DMS 273 (cell line): ENCODE data around the gene CLDN9.
A peak's percentile ranks its signal among the peaks of the same experiment; 100 is the strongest.
"Not testable (repeated sequence)": the region's sequence is repeated elsewhere in the genome, so short reads cannot be mapped to it uniquely, and the experiment has no call there.

Source experiments
- DNase-seq: peaks from one replicate; lab custom pipeline; 2025; ENCODE audit not compliant: unreplicated experiment; lab: John Stamatoyannopoulos, UW

CLDN9 gene

GRCh38 chr16:3030222-3031212, 17.8 kb downstream of the CLDN9 start:
- no peak for DNase-seq

GRCh38 chr16:3032624-3033023, 19.9 kb downstream of the CLDN9 start:
- DNase-seq = no peak

DNA sequence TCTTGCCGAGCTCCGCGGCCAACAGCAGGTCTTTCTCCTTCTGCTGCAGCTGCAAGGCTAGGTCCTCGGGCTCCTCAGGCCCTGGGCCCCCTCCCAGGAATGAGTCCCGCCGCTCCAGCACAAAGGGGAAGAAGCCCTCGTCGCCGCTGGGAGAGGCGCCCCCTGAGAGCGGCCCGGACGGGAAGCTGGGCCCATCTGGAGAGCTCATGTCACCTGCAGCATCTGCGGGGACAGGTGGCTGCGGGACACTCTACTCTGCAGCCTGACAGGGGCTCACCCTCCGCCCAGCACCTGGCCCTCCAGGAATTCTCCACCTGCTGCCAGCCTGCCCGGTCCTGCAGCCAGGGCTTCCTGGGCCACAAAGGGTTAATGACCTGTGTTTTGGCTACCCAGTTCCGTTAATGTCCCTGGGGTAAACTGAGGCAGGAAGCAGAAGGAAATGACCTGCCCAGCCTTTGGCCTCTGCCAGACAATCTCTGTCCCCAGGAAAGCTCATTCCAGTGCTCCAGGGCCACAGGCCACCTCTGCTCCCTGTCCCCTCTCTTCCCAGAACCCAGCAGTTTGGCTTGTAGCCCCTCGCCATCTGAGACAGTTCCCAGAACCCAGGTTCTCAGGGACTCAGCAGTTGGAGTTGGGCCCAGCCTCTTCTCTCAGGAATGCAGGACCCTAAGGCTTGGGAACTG, 22.7 kb downstream of the CLDN9 start:
- DNase-seq = no peak

GRCh38 chr16:3035972-3036725, 23.4 kb downstream of the CLDN9 start:
- DNase-seq = no peak

DNA sequence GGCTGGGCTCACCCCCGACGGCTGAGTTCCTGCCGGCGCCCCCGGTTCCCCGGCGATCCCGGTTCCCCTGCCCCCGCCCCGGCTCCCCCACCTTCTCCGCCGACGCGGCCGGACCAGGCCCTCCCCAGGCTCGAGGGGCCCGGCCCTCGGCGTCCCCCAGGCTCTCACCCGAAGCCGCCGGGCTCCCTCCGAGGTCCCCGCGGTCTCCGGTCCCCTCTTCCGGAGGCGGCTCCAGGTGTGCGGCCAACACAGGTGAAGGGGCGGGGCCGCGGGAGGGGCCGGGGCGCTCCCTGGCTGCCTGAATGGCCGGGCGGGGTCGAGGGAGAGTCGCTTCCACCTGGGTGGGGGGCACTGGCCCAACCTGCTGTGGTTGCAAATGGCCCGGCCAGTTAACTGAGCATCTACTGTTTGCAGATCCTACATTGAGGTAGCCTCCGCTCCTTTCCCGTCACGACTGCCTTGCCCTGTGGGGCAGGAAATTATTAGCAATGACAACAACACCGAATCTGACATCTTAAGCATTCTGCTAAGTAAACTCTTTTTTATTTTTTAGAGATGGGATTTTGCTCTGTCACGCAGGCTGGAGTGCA, 24.1 kb downstream of the CLDN9 start, which contains the start of gene BICDL2:
Gene BICDL2 (minus strand): TSS at position 219 of the 590 bp plus-strand sequence. CDS start 1,448 bp downstream, outside the sequence.
- DNase-seq = no peak

DNA sequence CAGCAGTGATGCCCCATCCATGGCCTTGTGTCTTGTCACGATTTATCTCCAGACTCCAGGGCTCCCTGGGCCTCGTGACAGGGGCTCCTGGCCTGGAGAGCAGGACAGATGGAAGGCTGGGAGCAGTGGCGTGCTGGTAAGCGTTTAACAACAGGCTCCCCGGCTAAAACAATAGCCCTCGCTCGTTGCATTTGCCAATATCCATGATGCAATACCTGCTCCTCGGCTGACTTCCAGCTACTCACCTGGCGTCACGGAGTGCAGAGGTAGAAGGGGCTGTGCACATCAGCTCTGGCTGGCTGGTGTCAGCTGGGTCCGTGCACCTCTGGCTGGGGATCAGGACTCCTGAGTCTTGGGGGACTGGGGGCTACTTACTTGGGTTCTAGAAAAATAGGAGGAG, 25.5 kb downstream of the CLDN9 start:
- peak; percentile 69 for DNase-seq

DNA sequence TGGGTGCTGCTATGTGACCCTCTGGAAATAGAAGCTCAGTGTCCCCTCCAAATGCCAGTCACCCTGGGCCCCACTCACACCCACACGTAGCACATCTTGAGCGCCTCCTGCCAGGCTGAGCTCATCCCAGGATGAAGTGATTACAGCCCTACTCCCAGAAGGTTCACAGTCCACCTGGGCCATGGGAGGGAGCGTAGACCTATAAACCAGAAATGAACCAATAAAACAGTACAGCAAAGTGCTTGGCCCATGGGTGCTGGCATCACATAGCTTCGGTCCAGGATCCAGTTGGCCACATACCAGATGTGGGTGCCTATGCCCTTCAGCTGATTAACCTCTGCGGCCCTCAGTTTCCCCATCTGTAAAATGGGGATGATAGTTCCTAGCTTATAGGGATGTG, 26.2 kb downstream of the CLDN9 start:
- DNase-seq = no peak

- no peak for DNase-seq
These were observed 29.7 kb downstream of the CLDN9 start for GRCh38 chr16:3042376-3042775.

DNA sequence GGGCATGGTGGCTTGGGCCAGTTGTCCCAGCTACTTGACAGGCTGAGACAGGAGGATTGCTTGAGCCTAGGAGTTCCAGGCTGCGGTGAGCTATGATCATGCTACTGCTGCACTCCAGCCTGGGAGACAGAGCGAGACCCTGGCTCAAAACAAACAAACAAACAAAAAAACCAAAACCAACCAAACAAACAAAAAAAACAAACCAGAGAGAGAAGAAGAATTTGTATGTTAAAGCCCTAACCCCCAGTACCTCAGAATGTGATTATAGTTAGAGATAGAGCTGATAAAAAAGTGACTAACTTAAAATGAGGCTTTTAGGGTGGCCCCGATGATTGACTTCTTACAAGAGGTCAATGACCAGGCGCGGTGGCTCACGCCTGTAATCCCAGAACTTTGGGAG, 32.0 kb downstream of the CLDN9 start:
- DNase-seq = no peak

- peak; percentile 66 for DNase-seq
These were observed 33.3 kb downstream of the CLDN9 start, which contains the start of gene MMP25 for GRCh38 chr16:3045758-3046640. Gene MMP25, plus strand, starts transcription at chr16:3046561. Its CDS starts 357 bp downstream, at chr16:3046918.

- DNase-seq = peak; percentile 41
These were observed 34.1 kb downstream of the CLDN9 start for GRCh38 chr16:3046641-3047386.

GRCh38 chr16:3047387-3047720, 34.6 kb downstream of the CLDN9 start:
- no peak for DNase-seq

DNA sequence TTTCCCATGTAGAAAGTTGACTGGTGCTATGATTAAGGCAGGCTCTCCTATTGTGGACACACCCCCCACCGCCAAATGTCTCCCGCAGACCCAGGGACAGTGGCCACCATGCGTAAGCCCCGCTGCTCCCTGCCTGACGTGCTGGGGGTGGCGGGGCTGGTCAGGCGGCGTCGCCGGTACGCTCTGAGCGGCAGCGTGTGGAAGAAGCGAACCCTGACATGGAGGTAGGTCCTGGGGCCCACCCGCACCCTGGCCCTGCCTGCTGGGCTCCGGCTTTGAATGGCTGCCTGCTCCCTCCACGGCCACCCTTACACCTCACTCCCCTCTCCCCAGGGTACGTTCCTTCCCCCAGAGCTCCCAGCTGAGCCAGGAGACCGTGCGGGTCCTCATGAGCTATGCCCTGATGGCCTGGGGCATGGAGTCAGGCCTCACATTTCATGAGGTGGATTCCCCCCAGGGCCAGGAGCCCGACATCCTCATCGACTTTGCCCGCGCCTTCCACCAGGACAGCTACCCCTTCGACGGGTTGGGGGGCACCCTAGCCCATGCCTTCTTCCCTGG, 37.3 kb downstream of the CLDN9 start:
- no peak for DNase-seq

GRCh38 chr16:3050487-3050886, 37.8 kb downstream of the CLDN9 start:
- DNase-seq = no peak

DNA sequence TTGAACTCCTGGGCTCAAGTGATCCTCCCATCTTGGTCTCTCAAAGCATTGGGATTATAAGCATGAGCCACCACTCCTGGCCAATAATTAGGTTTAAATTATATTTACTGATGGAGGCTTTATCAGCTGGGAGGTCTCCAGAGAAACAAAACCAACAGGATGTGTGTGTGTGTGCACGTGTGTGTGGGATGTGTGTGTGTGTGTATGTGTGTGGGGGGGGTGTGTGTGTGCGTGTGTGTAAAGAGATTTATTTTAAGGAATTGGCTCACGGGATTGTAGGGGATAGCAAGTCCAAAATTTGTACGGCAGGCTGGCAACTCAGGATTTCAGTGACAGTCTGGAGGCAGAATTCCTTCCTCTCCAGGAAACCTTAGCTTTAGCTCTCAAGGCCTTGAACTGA, 38.3 kb downstream of the CLDN9 start:
- no peak for DNase-seq

GRCh38 chr16:3051494-3051893, 38.8 kb downstream of the CLDN9 start:
- no peak for DNase-seq

DNA sequence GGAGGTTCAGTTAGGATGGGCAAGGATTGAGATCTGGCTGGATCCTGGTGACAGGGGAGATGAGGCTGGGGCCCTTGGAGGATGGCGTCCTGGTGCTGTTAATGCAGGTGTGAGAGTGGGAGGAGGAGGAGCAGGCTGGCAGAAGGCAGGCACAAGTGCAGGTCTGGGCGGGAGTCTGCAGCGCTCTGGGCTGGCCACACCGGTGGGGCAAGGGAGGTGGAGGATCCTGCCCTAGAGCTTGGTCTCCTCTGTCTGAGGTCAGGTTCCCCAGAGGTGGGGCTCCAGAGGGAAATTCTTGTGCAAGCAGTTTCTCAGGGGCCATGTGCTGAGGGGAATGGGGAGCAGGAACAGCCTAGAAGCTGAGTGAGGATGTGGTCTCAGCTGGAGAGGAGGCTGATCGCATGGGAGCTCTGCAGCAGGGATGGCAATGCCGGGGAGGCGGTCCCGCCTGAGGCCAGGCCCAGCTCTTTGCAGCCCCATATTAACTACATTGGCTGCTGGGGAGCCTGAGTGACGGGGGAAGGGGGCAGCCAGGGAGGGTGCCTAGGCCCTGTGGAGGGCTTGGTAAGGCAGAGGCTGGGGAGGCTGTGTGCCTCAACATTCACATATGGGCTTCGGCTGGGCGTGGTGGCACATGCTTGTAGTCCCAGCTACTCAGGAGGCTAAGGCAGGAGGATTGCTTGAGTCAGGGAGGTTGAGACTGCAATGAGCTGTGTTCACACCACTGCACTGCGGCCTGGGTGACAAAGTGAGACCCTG, 40.0 kb downstream of the CLDN9 start:
- DNase-seq = not testable (repeated sequence)

DNA sequence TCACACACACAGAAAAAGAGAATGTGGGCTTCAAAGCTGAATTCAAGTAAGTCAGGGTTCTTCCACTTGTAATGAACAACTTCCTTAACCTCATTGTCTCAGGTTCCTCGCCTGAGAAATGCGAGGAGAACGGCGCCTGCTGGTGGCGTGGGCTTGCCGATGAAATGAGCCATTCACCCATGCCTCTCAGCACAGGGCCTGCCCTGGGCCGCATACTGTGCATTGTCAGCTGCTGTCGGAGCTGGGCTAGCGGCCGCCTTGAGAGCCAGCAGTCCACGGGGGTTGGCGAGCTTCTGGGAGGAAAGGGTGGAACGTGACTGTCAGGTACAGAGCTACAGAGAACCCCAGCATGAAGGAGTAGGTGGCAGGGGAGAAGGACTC, 40.6 kb downstream of the CLDN9 start:
- DNase-seq = not testable (repeated sequence)
